Hepatocyte (in vitro differentiated cells): ENCODE measurements around the gene PDE11A. TPM values are rescaled to one million over a fixed set of nuclear protein-coding genes. Genes with fewer than 3 reads are reported as not detected.

ENCODE experiments used
- DNase-seq: peaks from one replicate; pipeline ENCODE4 v3.0.0-alpha.2; 2016; ENCODE audit warnings: low spot score
- H2AFZ ChIP-seq: fragments of 200-600 bp; sonication (generic); 2 replicates; pipeline ENCODE4 v1.6.0; 2016; ENCODE audit warnings: antibody characterized with exemption, mild to moderate bottlenecking
- H3K27ac ChIP-seq: fragments of 200-600 bp; sonication (generic); 2 replicates; pipeline ENCODE4 v1.5.1; 2016; ENCODE audit warnings: mild to moderate bottlenecking
- H3K27me3 ChIP-seq: fragments of 200-600 bp; sonication (generic); 2 replicates; pipeline ENCODE4 v1.6.1; 2016
- H3K36me3 ChIP-seq: fragments of 200-600 bp; sonication (generic); replicated peaks from 2 replicates; pipeline ENCODE4 v1.5.1; 2016; ENCODE audit warnings: low read depth; ENCODE audit not compliant: insufficient read depth
- H3K4me1 ChIP-seq: fragments of 200-600 bp; sonication (generic); 2 replicates; pipeline ENCODE4 v1.5.1; 2016; ENCODE audit warnings: mild to moderate bottlenecking, moderate library complexity; ENCODE audit not compliant: insufficient read depth
- H3K4me2 ChIP-seq: fragments of 200-600 bp; sonication (generic); 2 replicates; pipeline ENCODE4 v1.6.0; 2016
- H3K4me3 ChIP-seq: fragments of 200-600 bp; sonication (generic); 2 replicates; pipeline ENCODE4 v1.5.1; 2016; ENCODE audit warnings: mild to moderate bottlenecking
- H3K79me2 ChIP-seq: fragments of 200-600 bp; sonication (generic); 2 replicates; pipeline ENCODE4 v1.6.0; 2017; ENCODE audit warnings: mild to moderate bottlenecking
- H3K9me2 ChIP-seq: fragments of 200-600 bp; sonication (generic); replicated peaks from 2 replicates; pipeline ENCODE4 v1.6.0; 2017; ENCODE audit warnings: mild to moderate bottlenecking; ENCODE audit not compliant: insufficient read depth
- H3K9me3 ChIP-seq: fragments of 200-600 bp; sonication (generic); 2 replicates; pipeline ENCODE4 v1.5.1; 2016; ENCODE audit warnings: low read depth, mild to moderate bottlenecking
- H4K20me1 ChIP-seq: fragments of 200-600 bp; sonication (generic); 2 replicates; pipeline ENCODE4 v1.6.0; 2016; ENCODE audit warnings: mild to moderate bottlenecking; ENCODE audit not compliant: insufficient read depth, poor library complexity, severe bottlenecking
- CTCF ChIP-seq: fragments of 200-600 bp; sonication (generic); IDR thresholded peaks from 2 replicates; pipeline ENCODE4 v1.5.1; 2016; ENCODE audit warnings: antibody characterized with exemption, mild to moderate bottlenecking; ENCODE audit not compliant: poor library complexity
- EZH2 ChIP-seq: fragments of 200-600 bp; sonication (generic); IDR thresholded peaks from 2 replicates; pipeline ENCODE4 v1.6.1; 2016; ENCODE audit warnings: antibody characterized with exemption, mild to moderate bottlenecking, borderline replicate concordance
- EZH2phosphoT487 ChIP-seq: fragments of 200-600 bp; sonication (generic); IDR thresholded peaks from one replicate; pipeline ENCODE4 v1.6.1; 2018; ENCODE audit warnings: antibody characterized with exemption, mild to moderate bottlenecking, low read depth, moderate library complexity; ENCODE audit not compliant: unreplicated experiment, severe bottlenecking
- WGBS: methylation state at CpG from one replicate; pipeline ENCODE4 v1.1.6; 2016; ENCODE audit warnings: low lambda C conversion rate; ENCODE audit errors: missing lambda C conversion rate; 5-methylcytosine and 5-hydroxymethylcytosine counted together
- polyA plus RNA-seq: library from polyadenylated mRNA; unstranded; fragments of >200 nt; fragmentation: Nextera tagmentation; extraction: Ambion mirVana; gene quantifications from 2 replicates; pipeline ENCODE4 v1.2.1, GENCODE V29; 2016
- total RNA-seq: library from RNA; depleted of rRNA; stranded (reverse); fragments of >200 nt; gene quantifications from 2 replicates; pipeline ENCODE4 v1.2.3, GENCODE V29; 2014

PDE11A gene
- total and polyA plus RNA-seq, 2 experiments from 2014 or later, result 0.71 to 1.9 TPM

- no peak overlapping the region for H3K4me3 ChIP-seq
- peak; percentile 11 for DNase-seq
- no peaks in the 10 kb centered on the region for H3K9me2 ChIP-seq
- H2AFZ ChIP-seq, result no peak overlapping the region
- H3K36me3 ChIP-seq, result no peaks in the 10 kb centered on the region
- H4K20me1 ChIP-seq, result no peaks in the 10 kb centered on the region
- no peaks in the 10 kb centered on the region for H3K27me3 ChIP-seq
- WGBS, result 45% methylated on average over 1 of the region's 1 CpG
- no peaks in the 10 kb centered on the region for H3K4me1 ChIP-seq
- no peaks in the 10 kb centered on the region for H3K9me3 ChIP-seq
- H3K27ac ChIP-seq, result peak overlapping the region; percentile 57
- H3K79me2 ChIP-seq, result no peaks in the 10 kb centered on the region
- no peak overlapping the region for H3K4me2 ChIP-seq
- no peak for TF ChIP-seq EZH2phosphoT487
- TF ChIP-seq EZH2, result no peak
- no peak for TF ChIP-seq CTCF
Observed at GRCh38 chr2:177873915-177874314, 198.7 kb downstream of the PDE11A start.

- no peak overlapping the region for H3K27ac ChIP-seq
- no peak overlapping the region for H2AFZ ChIP-seq
- no peaks in the 10 kb centered on the region for H3K9me3 ChIP-seq
- H3K4me3 ChIP-seq, result no peak overlapping the region
- H3K36me3 ChIP-seq, result no peaks in the 10 kb centered on the region
- no peaks in the 10 kb centered on the region for H3K79me2 ChIP-seq
- H3K27me3 ChIP-seq, result no peaks in the 10 kb centered on the region
- H3K9me2 ChIP-seq, result no peaks in the 10 kb centered on the region
- no peaks in the 10 kb centered on the region for H4K20me1 ChIP-seq
- DNase-seq, result no peak
- TF ChIP-seq EZH2phosphoT487, result no peak
- TF ChIP-seq CTCF, result no peak
- no peak for TF ChIP-seq EZH2
- H3K4me2 ChIP-seq, result no peak overlapping the region
- no peaks in the 10 kb centered on the region for H3K4me1 ChIP-seq
Observed at GRCh38 chr2:177872286-177872685, 200.3 kb downstream of the PDE11A start.

- H3K4me3 ChIP-seq, result no peak overlapping the region
- no peak for TF ChIP-seq CTCF
- TF ChIP-seq EZH2, result no peak
- no peak for TF ChIP-seq EZH2phosphoT487
- no peaks in the 10 kb centered on the region for H3K79me2 ChIP-seq
- no peak overlapping the region for H3K4me2 ChIP-seq
- H3K36me3 ChIP-seq, result no peaks in the 10 kb centered on the region
- DNase-seq, result no peak
- no peaks in the 10 kb centered on the region for H3K9me3 ChIP-seq
- no peaks in the 10 kb centered on the region for H3K9me2 ChIP-seq
- H3K4me1 ChIP-seq, result no peaks in the 10 kb centered on the region
- H4K20me1 ChIP-seq, result no peaks in the 10 kb centered on the region
- H3K27ac ChIP-seq, result no peak overlapping the region
- 88% methylated on average over 3 of the region's 3 CpGs for WGBS
- no peaks in the 10 kb centered on the region for H3K27me3 ChIP-seq
- H2AFZ ChIP-seq, result no peak overlapping the region
Observed at GRCh38 chr2:177869912-177870311, 202.7 kb downstream of the PDE11A start.

GRCh38 chr2:177869209-177869608, 203.4 kb downstream of the PDE11A start:
- H3K79me2 ChIP-seq, result no peaks in the 10 kb centered on the region
- TF ChIP-seq EZH2, result no peak
- TF ChIP-seq CTCF, result no peak
- no peak for TF ChIP-seq EZH2phosphoT487
- no peak overlapping the region for H2AFZ ChIP-seq
- H3K9me2 ChIP-seq, result no peaks in the 10 kb centered on the region
- H4K20me1 ChIP-seq, result no peaks in the 10 kb centered on the region
- H3K4me1 ChIP-seq, result no peaks in the 10 kb centered on the region
- H3K27me3 ChIP-seq, result no peaks in the 10 kb centered on the region
- no peak for DNase-seq
- no peaks in the 10 kb centered on the region for H3K9me3 ChIP-seq
- H3K27ac ChIP-seq, result no peak overlapping the region
- H3K36me3 ChIP-seq, result no peaks in the 10 kb centered on the region
- no peak overlapping the region for H3K4me2 ChIP-seq
- WGBS, result 82% methylated on average over 3 of the region's 3 CpGs
- no peak overlapping the region for H3K4me3 ChIP-seq
